ENCODE measurements around the gene MIEN1. TPM values are rescaled to one million over a fixed set of nuclear protein-coding genes. Genes with fewer than 3 reads are reported as not detected.
A peak's percentile ranks its signal among the peaks of the same experiment; 100 is the strongest.

MIEN1 gene
- total and polyA plus RNA-seq, 2 of the 13 experiments (the other 11 are each of a cell fraction or from before 2014, with no cell fraction given) = 40.6 to 56.6 TPM

- TF ChIP-seq, protein P1, sequence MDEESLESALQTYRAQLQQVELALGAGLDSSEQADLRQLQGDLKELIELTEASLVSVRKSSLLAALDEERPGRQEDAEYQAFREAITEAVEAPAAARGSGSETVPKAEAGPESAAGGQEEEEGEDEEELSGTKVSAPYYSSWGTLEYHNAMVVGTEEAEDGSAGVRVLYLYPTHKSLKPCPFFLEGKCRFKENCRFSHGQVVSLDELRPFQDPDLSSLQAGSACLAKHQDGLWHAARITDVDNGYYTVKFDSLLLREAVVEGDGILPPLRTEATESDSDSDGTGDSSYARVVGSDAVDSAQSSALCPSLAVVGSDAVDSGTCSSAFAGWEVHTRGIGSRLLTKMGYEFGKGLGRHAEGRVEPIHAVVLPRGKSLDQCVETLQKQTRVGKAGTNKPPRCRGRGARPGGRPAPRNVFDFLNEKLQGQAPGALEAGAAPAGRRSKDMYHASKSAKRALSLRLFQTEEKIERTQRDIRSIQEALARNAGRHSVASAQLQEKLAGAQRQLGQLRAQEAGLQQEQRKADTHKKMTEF (CRISPR knock-in tag; IDR thresholded peaks at IDR 0.05) = peak; percentile 96
- TF ChIP-seq, protein P2, sequence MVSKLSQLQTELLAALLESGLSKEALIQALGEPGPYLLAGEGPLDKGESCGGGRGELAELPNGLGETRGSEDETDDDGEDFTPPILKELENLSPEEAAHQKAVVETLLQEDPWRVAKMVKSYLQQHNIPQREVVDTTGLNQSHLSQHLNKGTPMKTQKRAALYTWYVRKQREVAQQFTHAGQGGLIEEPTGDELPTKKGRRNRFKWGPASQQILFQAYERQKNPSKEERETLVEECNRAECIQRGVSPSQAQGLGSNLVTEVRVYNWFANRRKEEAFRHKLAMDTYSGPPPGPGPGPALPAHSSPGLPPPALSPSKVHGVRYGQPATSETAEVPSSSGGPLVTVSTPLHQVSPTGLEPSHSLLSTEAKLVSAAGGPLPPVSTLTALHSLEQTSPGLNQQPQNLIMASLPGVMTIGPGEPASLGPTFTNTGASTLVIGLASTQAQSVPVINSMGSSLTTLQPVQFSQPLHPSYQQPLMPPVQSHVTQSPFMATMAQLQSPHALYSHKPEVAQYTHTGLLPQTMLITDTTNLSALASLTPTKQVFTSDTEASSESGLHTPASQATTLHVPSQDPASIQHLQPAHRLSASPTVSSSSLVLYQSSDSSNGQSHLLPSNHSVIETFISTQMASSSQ (IDR thresholded peaks at IDR 0.05; ENCODE audit: low read depth) = peak; percentile 95
- TF ChIP-seq, protein P2 (CRISPR knock-in tag; IDR thresholded peaks at IDR 0.05; ENCODE audit: borderline replicate concordance) = peak; percentile 96
- TF ChIP-seq, protein P3, sequence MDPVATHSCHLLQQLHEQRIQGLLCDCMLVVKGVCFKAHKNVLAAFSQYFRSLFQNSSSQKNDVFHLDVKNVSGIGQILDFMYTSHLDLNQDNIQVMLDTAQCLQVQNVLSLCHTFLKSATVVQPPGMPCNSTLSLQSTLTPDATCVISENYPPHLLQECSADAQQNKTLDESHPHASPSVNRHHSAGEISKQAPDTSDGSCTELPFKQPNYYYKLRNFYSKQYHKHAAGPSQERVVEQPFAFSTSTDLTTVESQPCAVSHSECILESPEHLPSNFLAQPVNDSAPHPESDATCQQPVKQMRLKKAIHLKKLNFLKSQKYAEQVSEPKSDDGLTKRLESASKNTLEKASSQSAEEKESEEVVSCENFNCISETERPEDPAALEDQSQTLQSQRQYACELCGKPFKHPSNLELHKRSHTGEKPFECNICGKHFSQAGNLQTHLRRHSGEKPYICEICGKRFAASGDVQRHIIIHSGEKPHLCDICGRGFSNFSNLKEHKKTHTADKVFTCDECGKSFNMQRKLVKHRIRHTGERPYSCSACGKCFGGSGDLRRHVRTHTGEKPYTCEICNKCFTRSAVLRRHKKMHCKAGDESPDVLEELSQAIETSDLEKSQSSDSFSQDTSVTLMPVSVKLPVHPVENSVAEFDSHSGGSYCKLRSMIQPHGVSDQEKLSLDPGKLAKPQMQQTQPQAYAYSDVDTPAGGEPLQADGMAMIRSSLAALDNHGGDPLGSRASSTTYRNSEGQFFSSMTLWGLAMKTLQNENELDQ (CRISPR knock-in tag; IDR thresholded peaks at IDR 0.05; ENCODE audit: borderline replicate concordance) = peak; percentile 81; the same call in 1 of the 2 replicates
- TF ChIP-seq ZNF687 (CRISPR knock-in tag; IDR thresholded peaks at IDR 0.05) (peak; percentile 87), DNMT3B (CRISPR knock-in tag; conservative IDR thresholded peaks at IDR 0.05) (no peak), REL (CRISPR knock-in tag; conservative IDR thresholded peaks at IDR 0.05) (no peak), KDM1A (CRISPR knock-in tag; IDR thresholded peaks at IDR 0.05) (peak; percentile 43; the same call in 1 of the 2 replicates), ZFY (CRISPR knock-in tag; IDR thresholded peaks at IDR 0.05) (peak; percentile 84)
- TF ChIP-seq, protein P4, sequence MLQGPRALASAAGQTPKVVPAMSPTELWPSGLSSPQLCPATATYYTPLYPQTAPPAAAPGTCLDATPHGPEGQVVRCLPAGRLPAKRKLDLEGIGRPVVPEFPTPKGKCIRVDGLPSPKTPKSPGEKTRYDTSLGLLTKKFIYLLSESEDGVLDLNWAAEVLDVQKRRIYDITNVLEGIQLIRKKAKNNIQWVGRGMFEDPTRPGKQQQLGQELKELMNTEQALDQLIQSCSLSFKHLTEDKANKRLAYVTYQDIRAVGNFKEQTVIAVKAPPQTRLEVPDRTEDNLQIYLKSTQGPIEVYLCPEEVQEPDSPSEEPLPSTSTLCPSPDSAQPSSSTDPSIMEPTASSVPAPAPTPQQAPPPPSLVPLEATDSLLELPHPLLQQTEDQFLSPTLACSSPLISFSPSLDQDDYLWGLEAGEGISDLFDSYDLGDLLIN (CRISPR knock-in tag; IDR thresholded peaks at IDR 0.05; ENCODE audit: borderline replicate concordance) = no peak
These were observed 8.9 kb upstream of the MIEN1 start (continued) for GRCh38 chr17:39738983-39739884.

All from HepG2 (cell line).